DOHH2 (cell line): ENCODE measurements around the gene CRYBG1.

Source experiments
- CTCF ChIP-seq: fragments of 200-600 bp; sonication (generic); IDR thresholded peaks from one replicate; pipeline ENCODE4 v1.5.1; 2014; ENCODE audit warnings: antibody characterized with exemption, mild to moderate bottlenecking, low read depth, low read length; ENCODE audit not compliant: poor library complexity, severe bottlenecking
- EZH2phosphoT487 ChIP-seq: fragments of 200-600 bp; sonication (generic); IDR thresholded peaks from 2 replicates; pipeline ENCODE4 v1.6.1; 2017; ENCODE audit warnings: borderline replicate concordance, mild to moderate bottlenecking, antibody characterized with exemption, low read length, moderate library complexity, mixed read lengths

- TF ChIP-seq CTCF = no peak
- TF ChIP-seq EZH2phosphoT487 = no peak
Measured at GRCh38 chr6:106445508-106445878, 85.0 kb downstream of the CRYBG1 start.
